SIG-M5 (cell line): Measurements from ENCODE around the gene FIBP.

Experiments used
- DNase-seq: peaks from one replicate; lab custom pipeline; 2025; lab: John Stamatoyannopoulos, UW

The FIBP gene

GRCh38 chr11:65870706-65871681 is 17.3 kb downstream of the FIBP start:
- no peak for DNase-seq

- no peak for DNase-seq
These were observed 18.0 kb downstream of the FIBP start for GRCh38 chr11:65870307-65870658.

GRCh38 chr11:65869643-65870306 is 18.5 kb downstream of the FIBP start:
- DNase-seq, result no peak

- no peak for DNase-seq
These were observed 19.4 kb downstream of the FIBP start for GRCh38 chr11:65868907-65869306.

- no peak for DNase-seq
These were observed 20.1 kb downstream of the FIBP start for GRCh38 chr11:65868076-65868667.

GRCh38 chr11:65867284-65868071 is 20.8 kb downstream of the FIBP start:
- no peak for DNase-seq

- DNase-seq, result no peak
These were observed 21.6 kb downstream of the FIBP start for GRCh38 chr11:65866509-65867283.

GRCh38 chr11:65865550-65866172 is 22.6 kb downstream of the FIBP start:
- no peak for DNase-seq

- no peak for DNase-seq
These were observed 23.4 kb downstream of the FIBP start for GRCh38 chr11:65864706-65865471.

GRCh38 chr11:65863889-65864705 is 24.2 kb downstream of the FIBP start:
- DNase-seq, result no peak

GRCh38 chr11:65862941-65863888 is 25.1 kb downstream of the FIBP start:
- no peak for DNase-seq

GRCh38 chr11:65862191-65862735 is 26.0 kb downstream of the FIBP start:
- DNase-seq, result no peak

GRCh38 chr11:65861533-65862183 is 26.6 kb downstream of the FIBP start:
- no peak for DNase-seq

- DNase-seq, result no peak
These were observed 27.1 kb downstream of the FIBP start for GRCh38 chr11:65861165-65861505.

- DNase-seq, result peak; percentile 73
These were observed 27.8 kb downstream of the FIBP start, which contains the start of gene MUS81 for GRCh38 chr11:65860278-65861164. Gene MUS81, plus strand, starts transcription at chr11:65860433. Its CDS starts 321 bp downstream, at chr11:65860754.

GRCh38 chr11:65859812-65860277 is 28.4 kb downstream of the FIBP start:
- DNase-seq, result no peak
